Spleen (tissue), 7 donors: ENCODE data around the gene CSNK1D.

Experiments
- POLR2AphosphoS5 ChIP-seq, 3 donors: sonication (generic); formaldehyde crosslinking; IDR thresholded peaks; one replicate each; pipeline ENCODE4 v1.5.1; 2017; ENCODE audit warnings: antibody characterized with exemption in 3 of 3
- TF ChIP-seq, protein P1 (sequence below), 11 experiments: fragments of 200-600 bp in 7 of 11; fragments of 450-650 bp in 4 of 11; sonication (generic) in 4 of 11; IDR thresholded peaks in 8 of 11; conservative IDR thresholded peaks in 3 of 11; 1 replicate in 7 of 11; 2 replicates in 4 of 11; pipeline versions ENCODE4 v1.4.0 to v1.8.0; 2016 to 2021; ENCODE audit warnings: antibody characterized with exemption in 11 of 11, inconsistent platforms in 4 of 11, mild to moderate bottlenecking in 1 of 11
- donor health status: DM: no; HTN: no; CAD: no; lungs with moderate emphysema.
- donor health status: DM: no; HTN: no; CAD: no.
- donor health status: DM: no; HTN: no; CAD: no.

DNA sequence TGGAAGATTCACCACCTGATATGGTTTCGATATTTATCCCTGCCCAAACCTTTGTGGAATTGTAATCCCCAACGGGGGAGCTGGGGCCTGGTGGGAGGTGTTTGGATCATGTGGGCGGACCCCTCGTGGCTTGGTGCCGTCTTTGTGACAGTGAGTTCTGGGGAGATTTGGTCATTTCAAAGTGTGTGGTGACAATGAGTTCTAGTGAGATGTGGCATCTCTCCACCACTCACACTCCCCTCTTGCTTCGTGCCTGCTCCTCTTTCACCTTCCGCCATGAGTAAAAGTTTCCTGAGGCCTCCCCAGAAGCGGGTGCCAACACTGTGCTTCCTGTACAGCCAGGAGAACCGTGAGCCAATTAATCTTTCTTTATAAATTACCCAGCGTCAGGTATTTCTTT, 70.5 kb downstream of the CSNK1D start:
- TF ChIP-seq, protein P1, sequence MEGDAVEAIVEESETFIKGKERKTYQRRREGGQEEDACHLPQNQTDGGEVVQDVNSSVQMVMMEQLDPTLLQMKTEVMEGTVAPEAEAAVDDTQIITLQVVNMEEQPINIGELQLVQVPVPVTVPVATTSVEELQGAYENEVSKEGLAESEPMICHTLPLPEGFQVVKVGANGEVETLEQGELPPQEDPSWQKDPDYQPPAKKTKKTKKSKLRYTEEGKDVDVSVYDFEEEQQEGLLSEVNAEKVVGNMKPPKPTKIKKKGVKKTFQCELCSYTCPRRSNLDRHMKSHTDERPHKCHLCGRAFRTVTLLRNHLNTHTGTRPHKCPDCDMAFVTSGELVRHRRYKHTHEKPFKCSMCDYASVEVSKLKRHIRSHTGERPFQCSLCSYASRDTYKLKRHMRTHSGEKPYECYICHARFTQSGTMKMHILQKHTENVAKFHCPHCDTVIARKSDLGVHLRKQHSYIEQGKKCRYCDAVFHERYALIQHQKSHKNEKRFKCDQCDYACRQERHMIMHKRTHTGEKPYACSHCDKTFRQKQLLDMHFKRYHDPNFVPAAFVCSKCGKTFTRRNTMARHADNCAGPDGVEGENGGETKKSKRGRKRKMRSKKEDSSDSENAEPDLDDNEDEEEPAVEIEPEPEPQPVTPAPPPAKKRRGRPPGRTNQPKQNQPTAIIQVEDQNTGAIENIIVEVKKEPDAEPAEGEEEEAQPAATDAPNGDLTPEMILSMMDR (IDR thresholded peaks at IDR 0.05 in 8 of 11, conservative IDR thresholded peaks at IDR 0.05 in 3 of 11), result no peak
- no peak for TF ChIP-seq POLR2AphosphoS5 (IDR thresholded peaks at IDR 0.05)
